ENCODE measurements around the gene UGP2.
A peak's percentile ranks its signal among the peaks of the same experiment; 100 is the strongest.

UGP2 gene

GRCh38 chr2:63863707-63864106 lies 22.0 kb downstream of the UGP2 start:
- DNase-seq (ENCODE audit: low read depth in 1 of 2, low spot score in 1 of 2), result no peak

- DNase-seq (ENCODE audit: low read depth in 1 of 2, low spot score in 1 of 2), result no peak
These were observed 23.6 kb downstream of the UGP2 start for GRCh38 chr2:63865159-63865799.

DNA sequence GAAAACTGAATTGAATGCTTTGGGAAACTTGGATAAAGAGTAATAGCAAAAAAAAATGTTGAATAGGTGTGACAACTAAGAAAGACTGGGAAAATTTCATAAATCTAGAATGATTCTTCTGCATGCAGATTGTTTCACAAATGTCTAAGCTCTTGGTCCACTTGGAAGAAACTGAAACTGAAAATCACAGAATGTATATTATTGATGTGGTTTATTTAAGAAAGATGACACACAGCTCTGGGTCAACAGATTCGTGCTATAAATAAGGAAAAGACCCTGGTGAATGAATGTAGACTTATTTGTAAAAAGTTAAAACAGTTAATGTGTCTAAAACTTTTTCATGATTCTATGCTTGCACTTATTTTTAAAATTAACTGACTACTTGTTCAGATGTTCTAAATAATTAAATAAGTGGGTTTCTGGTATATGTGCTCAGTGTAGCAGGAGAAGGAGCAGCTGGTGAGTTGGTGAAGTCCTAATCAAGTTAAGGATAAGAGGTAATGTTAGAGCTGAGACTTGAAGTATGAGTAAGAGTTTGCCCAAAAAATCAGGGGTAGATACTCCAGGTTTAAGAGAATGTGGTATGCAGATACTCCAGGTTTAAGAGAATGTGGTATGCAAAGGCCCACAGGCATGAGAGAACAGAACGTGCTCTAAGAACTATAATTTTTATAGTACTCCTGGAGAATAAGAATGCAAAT lies 24.5 kb downstream of the UGP2 start:
- no peak for DNase-seq (ENCODE audit: low read depth in 1 of 2, low spot score in 1 of 2)

DNA sequence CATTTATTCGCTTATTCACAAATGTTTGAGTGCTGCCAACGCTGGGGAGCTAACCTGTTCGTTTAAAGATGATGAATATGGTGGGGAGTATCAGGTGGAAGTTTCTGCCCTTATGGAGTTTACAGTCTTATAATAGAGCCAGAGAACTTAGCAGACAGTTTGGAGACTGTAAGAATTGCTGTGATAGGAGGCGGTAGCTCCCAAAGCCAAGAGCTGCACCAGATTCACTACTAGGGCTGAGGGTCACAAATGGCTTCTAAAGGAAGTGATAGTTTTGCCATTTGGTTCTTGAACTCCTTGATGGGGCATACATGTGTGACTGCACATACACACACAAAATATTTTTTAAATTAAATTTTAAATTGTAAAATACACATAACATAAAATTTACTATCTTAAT lies 29.0 kb downstream of the UGP2 start:
- no peak for DNase-seq (ENCODE audit: low read depth in 1 of 2, low spot score in 1 of 2)

DNA sequence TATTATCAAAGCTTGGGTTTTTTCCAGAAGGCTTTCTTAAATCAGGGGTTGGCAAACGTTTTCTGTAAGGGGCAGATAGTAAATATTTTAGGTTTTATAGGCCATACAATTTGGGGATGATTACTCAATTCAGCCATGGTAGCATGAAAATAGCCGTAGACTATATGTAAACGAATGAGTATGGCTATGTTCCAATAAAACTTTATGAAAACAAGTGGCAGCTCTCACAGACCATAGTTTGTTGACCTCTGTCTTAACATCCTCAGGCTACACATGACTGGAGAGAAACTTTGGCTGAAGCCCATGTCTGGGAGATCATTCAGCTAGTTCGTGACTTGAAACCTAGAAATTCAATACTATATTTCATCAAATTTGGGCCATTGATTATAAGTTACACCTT lies 30.2 kb downstream of the UGP2 start:
- no peak for DNase-seq (ENCODE audit: low read depth in 1 of 2, low spot score in 1 of 2)

- no peak for DNase-seq (ENCODE audit: low read depth in 1 of 2, low spot score in 1 of 2)
These were observed 31.1 kb downstream of the UGP2 start for GRCh38 chr2:63872571-63873328.

DNA sequence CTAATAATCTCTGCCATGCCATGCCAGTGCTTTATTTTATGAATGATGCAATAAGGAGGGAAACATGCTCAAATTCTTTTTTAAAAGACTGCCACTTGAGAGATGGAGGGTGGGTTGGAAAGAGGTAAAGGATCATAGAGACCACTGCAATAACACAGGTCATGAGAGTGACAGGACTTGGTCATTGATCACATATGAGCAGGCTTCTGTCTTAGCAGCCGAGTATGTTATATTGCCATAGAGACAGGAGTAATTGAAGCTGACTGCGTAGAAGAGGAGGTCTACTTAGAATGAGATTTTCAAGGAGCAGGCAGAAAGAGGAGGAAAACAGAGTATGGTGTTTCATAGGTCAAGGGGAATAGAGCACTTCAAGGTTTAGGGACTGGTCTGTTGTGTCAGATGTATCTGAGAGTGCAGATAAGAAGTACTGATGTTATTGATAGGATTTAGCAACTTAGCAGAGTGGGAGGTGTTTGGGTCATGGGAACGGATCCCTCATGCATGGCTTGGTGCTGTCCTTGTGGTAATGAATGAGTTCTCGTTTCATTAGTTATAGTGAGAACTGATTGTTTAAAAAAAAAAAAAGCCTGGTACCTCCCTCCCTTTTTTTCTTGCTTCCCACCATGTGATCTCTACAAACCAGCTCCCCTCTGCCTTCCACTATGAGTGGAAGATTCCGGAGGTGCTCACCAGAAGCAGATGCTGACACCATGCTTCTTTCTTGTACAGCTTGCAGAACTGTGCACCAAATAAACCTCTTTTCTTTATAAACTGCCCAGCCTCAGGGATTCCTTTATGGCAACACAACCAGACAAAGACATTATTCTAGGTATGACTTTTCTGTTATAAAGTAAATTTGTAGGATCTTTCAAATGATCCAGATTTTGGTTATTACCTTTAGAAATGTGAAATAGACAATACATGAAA lies 32.8 kb downstream of the UGP2 start:
- no peak for DNase-seq (ENCODE audit: low read depth in 1 of 2, low spot score in 1 of 2)

GRCh38 chr2:63875131-63875527 lies 33.4 kb downstream of the UGP2 start:
- no peak for DNase-seq (ENCODE audit: low read depth in 1 of 2, low spot score in 1 of 2)

DNA sequence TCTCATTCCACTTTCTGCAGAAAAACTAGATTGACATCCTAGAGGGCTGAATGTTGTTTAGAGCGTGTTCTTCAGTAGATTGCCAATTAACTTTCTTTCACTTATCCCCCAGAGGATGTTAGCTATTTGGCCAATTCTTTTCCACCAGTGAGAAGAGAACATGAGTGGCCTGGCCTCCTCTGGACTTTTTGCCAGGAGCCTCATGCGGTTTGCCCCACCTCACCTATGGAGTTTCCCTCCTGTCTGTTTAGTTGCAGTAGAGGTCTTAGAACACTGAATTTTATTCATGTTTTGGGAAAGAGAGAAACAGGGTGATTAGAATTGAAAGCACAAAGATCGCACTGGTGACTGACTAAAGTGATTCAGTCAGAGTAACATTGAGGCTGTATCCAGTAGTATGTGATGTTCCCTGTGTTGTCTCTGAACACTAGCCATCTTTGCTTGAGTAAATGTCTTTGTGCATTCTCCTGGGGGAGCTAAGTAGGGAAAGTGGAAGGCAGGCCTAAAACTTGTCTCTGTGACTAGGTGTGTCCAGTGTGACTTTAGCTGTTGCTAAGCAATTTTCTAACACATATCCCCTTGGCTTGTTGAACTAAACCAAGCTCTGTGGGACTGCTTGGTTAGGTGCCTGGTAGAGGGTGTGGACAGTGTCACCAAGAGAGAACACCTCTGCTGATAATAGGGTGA lies 34.0 kb downstream of the UGP2 start:
- DNase-seq (ENCODE audit: low read depth in 1 of 2, low spot score in 1 of 2), result no peak

GRCh38 chr2:63876311-63876710 lies 34.6 kb downstream of the UGP2 start:
- DNase-seq (ENCODE audit: low read depth in 1 of 2, low spot score in 1 of 2), result no peak

DNA sequence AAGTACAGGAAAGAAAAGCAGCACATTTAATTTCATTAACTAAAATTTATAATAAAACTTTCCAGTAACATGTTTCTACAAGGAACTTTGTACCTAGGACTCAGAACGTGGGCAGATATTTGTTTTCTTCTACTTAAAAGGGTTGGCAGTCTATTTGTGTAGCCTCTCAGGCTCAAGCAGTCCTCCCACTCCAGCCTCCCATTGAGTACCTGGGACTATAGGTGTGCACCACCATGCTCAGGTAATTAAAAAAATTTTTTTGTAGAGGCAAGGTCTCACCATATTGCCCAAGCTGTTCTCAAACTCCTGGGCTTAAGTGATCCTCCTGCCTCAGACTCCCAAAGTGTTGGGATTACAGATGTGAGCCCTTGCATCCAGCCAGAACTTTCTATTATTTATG lies 36.8 kb downstream of the UGP2 start:
- DNase-seq (ENCODE audit: low read depth in 1 of 2, low spot score in 1 of 2), result no peak

DNA sequence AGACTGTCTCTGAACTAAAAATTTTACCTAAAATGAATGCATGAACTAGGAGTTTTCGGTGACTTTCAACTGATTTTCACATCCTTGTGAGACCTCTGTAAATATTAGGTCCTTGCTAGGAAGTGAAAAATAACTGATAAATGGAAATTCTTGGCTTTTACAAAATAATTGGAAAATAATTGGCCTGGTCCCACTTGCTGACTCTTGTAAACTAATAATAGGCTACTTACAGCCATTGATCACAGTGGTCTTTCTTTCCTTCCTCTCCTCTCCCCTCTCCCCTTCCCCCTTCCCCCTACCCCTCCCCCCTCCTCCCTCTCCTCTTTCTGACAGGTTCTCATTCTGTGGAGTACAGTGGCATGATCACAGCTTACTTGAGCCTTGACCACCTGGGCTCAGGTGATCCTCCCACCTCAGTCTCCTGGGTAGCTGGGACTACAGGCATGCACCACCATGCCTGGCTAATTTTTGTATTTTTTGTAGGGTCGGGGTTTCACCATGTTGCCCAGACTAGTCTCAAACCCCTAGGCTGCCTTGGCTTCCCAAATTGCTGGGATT lies 38.3 kb downstream of the UGP2 start:
- DNase-seq (ENCODE audit: low read depth in 1 of 2, low spot score in 1 of 2), result no peak

DNA sequence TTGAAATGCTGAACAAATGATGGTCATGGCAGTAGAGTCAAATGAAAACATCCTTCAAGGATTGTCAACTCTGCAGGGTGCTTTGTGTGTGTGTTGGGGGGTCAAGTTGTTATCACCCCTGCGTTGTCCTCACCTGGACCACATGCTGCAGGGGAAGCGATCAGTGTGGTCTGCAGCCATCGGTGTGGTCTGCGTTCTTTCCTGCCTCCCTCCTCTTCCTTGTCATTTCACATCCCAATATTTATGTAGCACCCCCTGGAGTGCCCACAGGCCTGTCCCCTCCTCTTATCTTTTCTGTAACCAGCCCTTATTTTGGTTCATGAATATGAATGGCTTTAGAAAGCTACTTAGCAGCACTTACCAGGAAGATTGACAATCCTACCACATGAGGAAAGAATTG lies 38.9 kb downstream of the UGP2 start:
- DNase-seq (ENCODE audit: low read depth in 1 of 2, low spot score in 1 of 2), result no peak

DNA sequence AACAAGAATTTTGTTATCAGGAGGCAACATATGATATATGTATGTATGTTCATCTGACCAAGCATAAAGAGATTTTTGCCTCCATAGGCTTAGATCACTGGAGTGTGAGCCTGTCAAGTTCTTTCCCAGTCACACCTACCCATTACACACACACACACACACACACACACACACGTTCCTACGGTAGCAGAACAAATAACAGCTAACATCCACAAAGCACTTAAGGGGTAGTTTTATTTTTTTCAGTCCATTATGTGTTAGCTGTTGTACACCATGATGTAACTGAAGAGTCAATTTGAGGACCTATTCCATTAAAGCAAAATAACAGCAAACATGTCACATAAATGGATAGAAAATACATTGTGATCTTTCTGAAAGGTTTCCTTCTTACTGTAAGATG lies 39.5 kb downstream of the UGP2 start:
- no peak for DNase-seq (ENCODE audit: low read depth in 1 of 2, low spot score in 1 of 2)

GRCh38 chr2:63882395-63883105 lies 40.9 kb downstream of the UGP2 start:
- DNase-seq (ENCODE audit: low read depth in 1 of 2, low spot score in 1 of 2), result no peak

GRCh38 chr2:63886445-63886844 lies 44.7 kb downstream of the UGP2 start:
- DNase-seq (ENCODE audit: low read depth in 1 of 2, low spot score in 1 of 2), result no peak

GRCh38 chr2:63888053-63888452 lies 46.4 kb downstream of the UGP2 start:
- no peak for DNase-seq (ENCODE audit: low read depth in 1 of 2, low spot score in 1 of 2)

DNA sequence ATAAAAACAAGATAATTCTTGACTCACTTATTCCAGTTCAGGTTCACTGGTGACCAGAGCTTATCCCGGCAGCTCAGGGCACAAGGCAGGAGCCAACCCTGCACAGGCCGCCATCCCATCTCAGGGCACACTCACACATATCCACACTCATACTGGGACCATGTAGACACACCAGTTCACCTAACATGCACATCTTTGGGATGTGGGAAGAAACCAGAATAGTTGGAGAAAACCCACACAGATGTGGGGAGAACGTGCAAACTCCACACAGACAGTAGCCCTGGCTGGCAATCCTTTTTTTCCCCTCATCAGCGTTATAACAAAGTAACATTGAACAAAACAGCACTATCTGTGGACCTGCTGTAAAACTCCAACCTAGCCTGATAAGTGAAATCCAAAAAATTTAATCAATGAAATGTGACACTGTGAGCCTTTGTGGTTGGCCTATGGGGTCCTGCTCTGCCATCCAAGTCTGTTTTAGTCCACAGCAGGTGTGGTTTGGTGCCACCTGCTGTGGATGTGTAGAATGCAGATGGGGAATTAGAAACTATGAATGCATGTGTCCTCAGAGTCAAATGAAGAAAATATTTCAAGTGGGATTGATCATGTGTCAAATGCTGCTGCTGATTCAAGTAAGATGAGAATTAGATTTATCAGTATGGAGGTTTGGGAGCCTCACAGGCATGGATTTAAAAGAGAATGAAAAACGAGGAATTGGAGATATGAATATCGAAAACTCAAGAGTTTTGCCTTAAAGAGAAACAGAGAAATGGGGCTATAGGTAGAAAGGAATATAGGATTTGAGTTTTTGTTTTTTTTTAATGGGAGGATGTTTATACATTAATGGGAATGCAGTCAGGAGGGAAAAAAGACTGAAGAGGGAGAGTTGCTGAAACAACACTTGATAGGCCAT lies 47.0 kb downstream of the UGP2 start:
- peak in 1 of 2 donors; percentile 30 for DNase-seq (ENCODE audit: low read depth in 1 of 2, low spot score in 1 of 2)

- no peak for DNase-seq (ENCODE audit: low read depth in 1 of 2, low spot score in 1 of 2)
These were observed 49.0 kb downstream of the UGP2 start for GRCh38 chr2:63890678-63891077.
